HUES64 (cell line): ENCODE data around the gene FAM228A.

Source experiments
- H3K27ac ChIP-seq: 2 replicates; pipeline ENCODE4 v1.7.0; 2013; ENCODE audit warnings: low read depth, low read length, inconsistent platforms
- H3K27me3 ChIP-seq: 2 replicates; pipeline ENCODE4 v1.6.1; 2013; ENCODE audit warnings: mild to moderate bottlenecking, low read length; ENCODE audit not compliant: insufficient read depth
- H3K36me3 ChIP-seq: 2 replicates; pipeline ENCODE4 v1.6.1; 2013; ENCODE audit warnings: mild to moderate bottlenecking, low read length; ENCODE audit not compliant: insufficient read depth
- H3K4me1 ChIP-seq: 2 replicates; pipeline ENCODE4 v1.6.1; 2013; ENCODE audit warnings: mild to moderate bottlenecking, low read length, moderate library complexity; ENCODE audit not compliant: insufficient read depth
- H3K4me3 ChIP-seq: 2 replicates; pipeline ENCODE4 v1.5.1; 2013; ENCODE audit warnings: mild to moderate bottlenecking, low read length, moderate library complexity
- H3K9ac ChIP-seq: 2 replicates; pipeline ENCODE4 v1.6.1; 2013; ENCODE audit warnings: mild to moderate bottlenecking, low read depth, low read length
- H3K9me3 ChIP-seq: 2 replicates; pipeline ENCODE4 v1.6.1; 2013; ENCODE audit warnings: low read depth, low read length; ENCODE audit not compliant: insufficient read depth
- WGBS: fragments of 150-250, 120-280 bp; methylation state at CpG from one replicate; pipeline ENCODE4 v1.1.7; 2013; ENCODE audit warnings: missing lambda C conversion rate; 5-methylcytosine and 5-hydroxymethylcytosine counted together

The FAM228A gene

GRCh38 chr2:24225499-24226242, 50.8 kb downstream of the FAM228A start:
- Histone ChIP-seq H3K4me3 (no peak overlapping the region), H3K9me3 (no peaks in the 10 kb centered on the region), H3K4me1 (no peaks in the 10 kb centered on the region), H3K27me3 (no peaks in the 10 kb centered on the region), H3K9ac (no peak overlapping the region), H3K27ac (no peak overlapping the region), H3K36me3 (no peaks in the 10 kb centered on the region)
- WGBS, result 95% methylated on average over 9 of the region's 9 CpGs

- no peaks in the 10 kb centered on the region for H3K4me1 ChIP-seq
- H3K4me3 ChIP-seq, result no peak overlapping the region
- no peaks in the 10 kb centered on the region for H3K36me3 ChIP-seq
- WGBS, result no CpG with 5 or more reads among the region's 1 CpG
- no peaks in the 10 kb centered on the region for H3K9me3 ChIP-seq
- no peak overlapping the region for H3K9ac ChIP-seq
- no peak overlapping the region for H3K27ac ChIP-seq
- no peaks in the 10 kb centered on the region for H3K27me3 ChIP-seq
Measured at GRCh38 chr2:24228470-24228869, 53.6 kb downstream of the FAM228A start.

- WGBS, result 93% methylated on average over 4 of the region's 4 CpGs
- no peaks in the 10 kb centered on the region for H3K27me3 ChIP-seq
- no peaks in the 10 kb centered on the region for H3K36me3 ChIP-seq
- no peak overlapping the region for H3K4me3 ChIP-seq
- no peak overlapping the region for H3K9ac ChIP-seq
- H3K9me3 ChIP-seq, result no peaks in the 10 kb centered on the region
- no peak overlapping the region for H3K27ac ChIP-seq
- H3K4me1 ChIP-seq, result no peaks in the 10 kb centered on the region
Measured at GRCh38 chr2:24231461-24231881, 56.6 kb downstream of the FAM228A start.

GRCh38 chr2:24233321-24233720, 58.5 kb downstream of the FAM228A start:
- H3K4me3 ChIP-seq, result no peak overlapping the region
- no peaks in the 10 kb centered on the region for H3K4me1 ChIP-seq
- no peaks in the 10 kb centered on the region for H3K36me3 ChIP-seq
- H3K9me3 ChIP-seq, result no peaks in the 10 kb centered on the region
- 94% methylated on average over 2 of the region's 2 CpGs for WGBS
- no peak overlapping the region for H3K27ac ChIP-seq
- no peaks in the 10 kb centered on the region for H3K27me3 ChIP-seq
- no peak overlapping the region for H3K9ac ChIP-seq

- H3K4me1 ChIP-seq, result peaks cover 6% of the 10 kb centered on the region; the same call in 1 of the 2 replicates
- WGBS, result 100% methylated on average over 1 of the region's 1 CpG
- H3K9me3 ChIP-seq, result no peaks in the 10 kb centered on the region
- no peak overlapping the region for H3K9ac ChIP-seq
- no peak overlapping the region for H3K27ac ChIP-seq
- H3K27me3 ChIP-seq, result no peaks in the 10 kb centered on the region
- no peaks in the 10 kb centered on the region for H3K36me3 ChIP-seq
- H3K4me3 ChIP-seq, result no peak overlapping the region
Measured at GRCh38 chr2:24237313-24237712, 62.5 kb downstream of the FAM228A start.

GRCh38 chr2:24238158-24238557, 63.3 kb downstream of the FAM228A start:
- 93% methylated on average over 1 of the region's 2 CpGs for WGBS
- no peak overlapping the region for H3K4me3 ChIP-seq
- H3K27ac ChIP-seq, result no peak overlapping the region
- no peaks in the 10 kb centered on the region for H3K36me3 ChIP-seq
- no peaks in the 10 kb centered on the region for H3K27me3 ChIP-seq
- H3K9ac ChIP-seq, result no peak overlapping the region
- H3K9me3 ChIP-seq, result no peaks in the 10 kb centered on the region
- H3K4me1 ChIP-seq, result peaks cover 6% of the 10 kb centered on the region; the same call in 1 of the 2 replicates

GRCh38 chr2:24239553-24239952, 64.7 kb downstream of the FAM228A start:
- Histone ChIP-seq H3K27ac (no peak overlapping the region), H3K9ac (no peak overlapping the region), H3K9me3 (no peaks in the 10 kb centered on the region), H3K4me3 (no peak overlapping the region), H3K27me3 (no peaks in the 10 kb centered on the region), H3K36me3 (no peaks in the 10 kb centered on the region), H3K4me1 (peaks cover 6% of the 10 kb centered on the region; the same call in 1 of the 2 replicates)
- 100% methylated on average over 1 of the region's 1 CpG for WGBS
